H9 (cell line): ENCODE results near the gene MRTO4. TPM values are rescaled to one million over a fixed set of nuclear protein-coding genes. Genes with fewer than 3 reads are reported as not detected.

Experiments used
- DNase-seq: peaks from one replicate; pipeline ENCODE4 v3.0.0-alpha.2; 2017
- H2AFZ ChIP-seq: one replicate; pipeline ENCODE4 v1.6.1; 2013; ENCODE audit warnings: mild to moderate bottlenecking, low read length, control low read depth, moderate library complexity
- H2AK5ac ChIP-seq: 2 replicates; pipeline ENCODE4 v1.6.1; 2013; ENCODE audit warnings: low read length, control low read depth, mixed read lengths; ENCODE audit not compliant: insufficient read length
- H2BK120ac ChIP-seq: one replicate; pipeline ENCODE4 v1.6.1; 2013; ENCODE audit warnings: low read depth, mild to moderate bottlenecking, low read length, control low read depth, inconsistent platforms; ENCODE audit not compliant: poor library complexity, severe bottlenecking
- H2BK12ac ChIP-seq: 2 replicates; pipeline ENCODE4 v1.6.1; 2013; ENCODE audit warnings: low read length, control low read depth, mixed read lengths, low read depth; ENCODE audit not compliant: insufficient read length
- H2BK15ac ChIP-seq: 2 replicates; pipeline ENCODE4 v1.6.1; 2013; ENCODE audit warnings: low read depth, low read length, control low read depth
- H2BK20ac ChIP-seq: one replicate; pipeline ENCODE4 v1.6.1; 2013; ENCODE audit warnings: low read depth, mild to moderate bottlenecking, low read length, control low read depth, inconsistent platforms; ENCODE audit not compliant: poor library complexity, severe bottlenecking
- H2BK5ac ChIP-seq: 2 replicates; pipeline ENCODE4 v1.6.1; 2013; ENCODE audit warnings: low read length, control low read depth, mixed read lengths; ENCODE audit not compliant: insufficient read length
- H3K14ac ChIP-seq: 2 replicates; pipeline ENCODE4 v1.6.1; 2013; ENCODE audit warnings: low read length, control low read depth; ENCODE audit not compliant: insufficient read depth
- H3K18ac ChIP-seq: 2 replicates; pipeline ENCODE4 v1.6.1; 2013; ENCODE audit warnings: low read depth, mild to moderate bottlenecking, mixed read lengths, low read length, control low read depth; ENCODE audit not compliant: insufficient read length
- H3K23ac ChIP-seq: 2 replicates; pipeline ENCODE4 v1.6.1; 2013; ENCODE audit warnings: low read length, control low read depth, mixed read lengths, low read depth; ENCODE audit not compliant: insufficient read length
- H3K23me2 ChIP-seq: 2 replicates; pipeline ENCODE4 v1.6.1; 2013; ENCODE audit warnings: low read depth, mild to moderate bottlenecking, mixed read lengths, low read length, control low read depth; ENCODE audit not compliant: insufficient read length, poor library complexity, severe bottlenecking
- H3K27ac ChIP-seq: 2 replicates; pipeline ENCODE4 v1.5.1; 2013; ENCODE audit warnings: low read length, control low read depth, mixed read lengths, low read depth; ENCODE audit not compliant: insufficient read length
- H3K27me3 ChIP-seq: 2 replicates; pipeline ENCODE4 v1.6.1; 2013; ENCODE audit warnings: low read length, control low read depth, inconsistent platforms; ENCODE audit not compliant: insufficient read depth
- H3K4ac ChIP-seq: 2 replicates; pipeline ENCODE4 v1.6.1; 2013; ENCODE audit warnings: low read depth, mild to moderate bottlenecking, control low read depth, inconsistent platforms, low read length, moderate library complexity
- H3K4me1 ChIP-seq: 2 replicates; pipeline ENCODE4 v1.6.1; 2013; ENCODE audit warnings: low read length, control low read depth, inconsistent platforms; ENCODE audit not compliant: insufficient read depth
- H3K4me2 ChIP-seq: 2 replicates; pipeline ENCODE4 v1.6.1; 2013; ENCODE audit warnings: low read length, control low read depth, mixed read lengths; ENCODE audit not compliant: insufficient read length, insufficient read depth
- H3K56ac ChIP-seq: 2 replicates; pipeline ENCODE4 v1.6.1; 2013; ENCODE audit warnings: low read depth, mild to moderate bottlenecking, mixed read lengths, low read length, control low read depth; ENCODE audit not compliant: insufficient read length
- H3K79me1 ChIP-seq: 2 replicates; pipeline ENCODE4 v1.6.1; 2013; ENCODE audit warnings: low read depth, mild to moderate bottlenecking, moderate library complexity, low read length, control low read depth, inconsistent platforms; ENCODE audit not compliant: insufficient read depth, poor library complexity, severe bottlenecking
- H3K79me2 ChIP-seq: 2 replicates; pipeline ENCODE4 v1.6.1; 2013; ENCODE audit warnings: low read length, control low read depth, inconsistent platforms; ENCODE audit not compliant: insufficient read depth
- H3K9ac ChIP-seq: 2 replicates; pipeline ENCODE4 v1.6.1; 2013; ENCODE audit warnings: low read length, control low read depth, mixed read lengths; ENCODE audit not compliant: insufficient read length; ENCODE audit errors: extremely low read depth
- H3K9me3 ChIP-seq: one replicate; pipeline ENCODE4 v1.6.1; 2013; ENCODE audit warnings: low read depth, low read length, inconsistent platforms; ENCODE audit not compliant: control insufficient read depth
- H3T11ph ChIP-seq: one replicate; pipeline ENCODE4 v1.6.1; 2013; ENCODE audit warnings: mild to moderate bottlenecking, low read length, control low read depth, inconsistent platforms
- H4K20me1 ChIP-seq: one replicate; pipeline ENCODE4 v1.6.1; 2013; ENCODE audit not compliant: control insufficient read depth, insufficient read length, insufficient read depth
- H4K5ac ChIP-seq: 2 replicates; pipeline ENCODE4 v1.6.1; 2013; ENCODE audit warnings: low read depth, mild to moderate bottlenecking, mixed read lengths, low read length, control low read depth; ENCODE audit not compliant: insufficient read length
- H4K8ac ChIP-seq: replicated peaks from 2 replicates; pipeline ENCODE4 v1.6.1; 2013; ENCODE audit warnings: low read length, control low read depth, mixed read lengths, low read depth; ENCODE audit not compliant: insufficient read length
- H4K91ac ChIP-seq: 2 replicates; pipeline ENCODE4 v1.6.1; 2013; ENCODE audit warnings: low read depth, mild to moderate bottlenecking, moderate library complexity, mixed read lengths, low read length, control low read depth; ENCODE audit not compliant: insufficient read length
- H3K27ac Mint-ChIP-seq, 3 experiments: 2 replicates in 2 of 3; 3 replicates in 1 of 3; pipeline ENCODE4 v1.8.0; 2020 to 2021; ENCODE audit warnings: mixed read lengths in 3 of 3, mild to moderate bottlenecking in 1 of 3, moderate library complexity in 1 of 3
- H3K27me3 Mint-ChIP-seq: 2 replicates; pipeline ENCODE4 v1.8.0; 2021; ENCODE audit warnings: low read depth, mild to moderate bottlenecking, moderate library complexity, mixed read lengths
- H3K36me3 Mint-ChIP-seq, 3 experiments: 2 replicates in 2 of 3; 3 replicates in 1 of 3; pipeline ENCODE4 v1.8.0; 2020 to 2021; ENCODE audit warnings: low read depth in 3 of 3, mixed read lengths in 3 of 3; ENCODE audit not compliant: insufficient read depth in 1 of 3
- H3K4me1 Mint-ChIP-seq, 2 experiments: 2 replicates each; pipeline ENCODE4 v1.8.0; 2020; ENCODE audit warnings: mixed read lengths in 2 of 2
- H3K4me3 Mint-ChIP-seq, 2 experiments: 2 replicates in 1 of 2; 3 replicates in 1 of 2; pipeline ENCODE4 v1.8.0; 2020 to 2021; ENCODE audit warnings: mild to moderate bottlenecking in 2 of 2, mixed read lengths in 2 of 2, moderate library complexity in 1 of 2
- H3K9me3 Mint-ChIP-seq, 2 experiments: 2 replicates in 1 of 2; 3 replicates in 1 of 2; pipeline ENCODE4 v1.8.0; 2020; ENCODE audit warnings: mild to moderate bottlenecking in 2 of 2, mixed read lengths in 2 of 2, moderate library complexity in 1 of 2
- WGBS: extraction: QIAGEN DNeasy Blood & Tissue Kit; methylation state at CpG from one replicate; pipeline ENCODE4 v1.1.7; 2013; ENCODE audit warnings: missing lambda C conversion rate, low lambda C conversion rate, mixed read lengths; ENCODE audit not compliant: insufficient read length; ENCODE audit errors: extremely low coverage; 5-methylcytosine and 5-hydroxymethylcytosine counted together
- total RNA-seq: library from RNA; stranded (reverse); gene quantifications from 2 replicates; pipeline ENCODE4 v1.2.1, GENCODE V29; 2021
- TF ChIP-seq, protein P1 (sequence below): fragments of 200-600 bp; sonication (generic); conservative IDR thresholded peaks from 3 replicates; pipeline ENCODE4 v1.8.0; 2021; ENCODE audit warnings: antibody characterized with exemption, mild to moderate bottlenecking

The MRTO4 gene
- total RNA-seq, 1 experiment from 2014 or later, result 78.3 TPM

DNA sequence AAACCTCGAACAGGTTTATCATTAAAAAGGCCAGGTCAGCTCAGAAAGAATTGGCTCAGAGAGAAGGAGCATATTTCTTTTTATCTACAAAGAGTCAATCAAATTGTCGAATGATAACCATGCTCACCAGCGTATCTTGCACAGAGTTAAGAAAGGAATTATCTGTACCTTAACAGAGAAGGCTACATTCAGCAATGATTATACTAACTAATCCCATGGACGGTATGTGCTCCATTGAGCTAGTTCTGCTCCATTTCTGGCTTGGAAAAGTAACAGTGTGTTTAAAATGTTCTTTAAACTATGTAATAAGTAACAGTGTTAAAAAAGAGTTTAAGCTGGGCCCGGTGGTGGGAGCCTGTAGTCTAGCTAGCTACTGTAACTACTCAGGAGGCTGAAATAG, 45.8 kb upstream of the MRTO4 start:
- Histone ChIP-seq H4K91ac (no peak overlapping the region), H4K8ac (no peak overlapping the region), H3K27me3 (no peaks in the 10 kb centered on the region), H2BK5ac (no peak overlapping the region), H3K14ac (no peak overlapping the region), H3T11ph (no peak overlapping the region), H3K4me2 (no peak overlapping the region), H3K9me3 (no peaks in the 10 kb centered on the region), H2BK120ac (no peak overlapping the region), H2BK15ac (no peak overlapping the region), H4K5ac (no peak overlapping the region), H2AFZ (no peak overlapping the region), H3K4ac (no peak overlapping the region), H4K20me1 (no peaks in the 10 kb centered on the region), H3K79me2 (peaks cover 60% of the 10 kb centered on the region), H3K56ac (no peak overlapping the region), H2BK20ac (no peak overlapping the region), H3K4me1 (no peaks in the 10 kb centered on the region; the same call in 1 of the 2 replicates), H3K18ac (no peak overlapping the region), H3K27ac (no peak overlapping the region), H3K79me1 (peaks cover 17% of the 10 kb centered on the region), H3K23me2 (peaks cover 5% of the 10 kb centered on the region), H2BK12ac (no peak overlapping the region), H2AK5ac (no peak overlapping the region), H3K9ac (no peak overlapping the region), H3K23ac (no peak overlapping the region)
- H3K4me3 Mint-ChIP-seq, result no peak overlapping the region
- WGBS, result no CpG with 5 or more reads among the region's 5 CpGs
- TF ChIP-seq, protein P1, sequence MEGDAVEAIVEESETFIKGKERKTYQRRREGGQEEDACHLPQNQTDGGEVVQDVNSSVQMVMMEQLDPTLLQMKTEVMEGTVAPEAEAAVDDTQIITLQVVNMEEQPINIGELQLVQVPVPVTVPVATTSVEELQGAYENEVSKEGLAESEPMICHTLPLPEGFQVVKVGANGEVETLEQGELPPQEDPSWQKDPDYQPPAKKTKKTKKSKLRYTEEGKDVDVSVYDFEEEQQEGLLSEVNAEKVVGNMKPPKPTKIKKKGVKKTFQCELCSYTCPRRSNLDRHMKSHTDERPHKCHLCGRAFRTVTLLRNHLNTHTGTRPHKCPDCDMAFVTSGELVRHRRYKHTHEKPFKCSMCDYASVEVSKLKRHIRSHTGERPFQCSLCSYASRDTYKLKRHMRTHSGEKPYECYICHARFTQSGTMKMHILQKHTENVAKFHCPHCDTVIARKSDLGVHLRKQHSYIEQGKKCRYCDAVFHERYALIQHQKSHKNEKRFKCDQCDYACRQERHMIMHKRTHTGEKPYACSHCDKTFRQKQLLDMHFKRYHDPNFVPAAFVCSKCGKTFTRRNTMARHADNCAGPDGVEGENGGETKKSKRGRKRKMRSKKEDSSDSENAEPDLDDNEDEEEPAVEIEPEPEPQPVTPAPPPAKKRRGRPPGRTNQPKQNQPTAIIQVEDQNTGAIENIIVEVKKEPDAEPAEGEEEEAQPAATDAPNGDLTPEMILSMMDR, result no peak
- no peak for DNase-seq
- no peaks in the 10 kb centered on the region for H3K27me3 Mint-ChIP-seq
- peaks cover 15 to 18% of the 10 kb centered on the region in 2 experiments for H3K4me1 Mint-ChIP-seq
- H3K9me3 Mint-ChIP-seq, result no peaks in the 10 kb centered on the region
- peaks cover 0 to 6% (median 1%) of the 10 kb centered on the region in 3 experiments; a peak in 1 of 7 replicates for H3K36me3 Mint-ChIP-seq
- no peak overlapping the region for H3K27ac Mint-ChIP-seq
